Measurements from ENCODE around the gene MAP2K7.
"Not testable (repeated sequence)": the region's sequence is repeated elsewhere in the genome, so short reads cannot be mapped to it uniquely, and the experiment has no call there.

Gene MAP2K7

GRCh38 chr19:7916103-7916954 lies 12.7 kb downstream of the MAP2K7 start:
- peaks cover 0 to 50% (median 44%) of the 10 kb centered on the region in 4 donors for H3K4me1 ChIP-seq
- DNase-seq = no peak
- H3K4me3 ChIP-seq = peak overlapping the region; percentile 34 to 52
- peaks cover 0 to 64% of the 10 kb centered on the region in 2 donors for H3K27me3 ChIP-seq
- TF ChIP-seq CTCF (IDR thresholded peaks at IDR 0.05) = no peak
- H3K9me3 ChIP-seq = no peaks in the 10 kb centered on the region
- peaks cover 16 to 24% (median 19%) of the 10 kb centered on the region in 3 donors for H3K36me3 ChIP-seq
- H3K27ac ChIP-seq = peak overlapping the region in 1 of 2 donors; percentile 42
- intact Hi-C loops (cut with DNase I; ENCODE audit: low total_unique reads) = loop anchor here (5.0 kb wide), 1 partner anchor 86 kb away; no protein-coding TSS in a partner anchor

- no peak for DNase-seq
- Histone ChIP-seq H3K27me3 (peaks cover 0 to 63% of the 10 kb centered on the region in 2 donors), H3K4me1 (peaks cover under 1 to 56% (median 49%) of the 10 kb centered on the region in 4 donors), H3K27ac (peak overlapping the region; percentile 42 to 59), H3K36me3 (peaks cover 10 to 22% (median 16%) of the 10 kb centered on the region in 3 donors), H3K9me3 (no peaks in the 10 kb centered on the region), H3K4me3 (peak overlapping the region; percentile 34 to 52)
- no peak for TF ChIP-seq CTCF (IDR thresholded peaks at IDR 0.05)
- intact Hi-C loops (cut with DNase I; ENCODE audit: low total_unique reads) = loop anchor here (5.0 kb wide), 1 partner anchor 85 kb away; no protein-coding TSS in a partner anchor
Measured at GRCh38 chr19:7916955-7917266, 13.2 kb downstream of the MAP2K7 start.

GRCh38 chr19:7917267-7918061 lies 13.8 kb downstream of the MAP2K7 start:
- intact Hi-C loops (cut with DNase I; ENCODE audit: low total_unique reads) = loop anchor here (5.0 kb wide), 1 partner anchor 85 kb away; no protein-coding TSS in a partner anchor
- Histone ChIP-seq H3K27ac (peak overlapping the region; percentile 42 to 59), H3K4me3 (peak overlapping the region; percentile 34 to 52), H3K9me3 (no peaks in the 10 kb centered on the region), H3K4me1 (peaks cover 4 to 62% (median 55%) of the 10 kb centered on the region in 4 donors), H3K36me3 (peaks cover 8 to 22% (median 16%) of the 10 kb centered on the region in 3 donors), H3K27me3 (peaks cover 0 to 58% of the 10 kb centered on the region in 2 donors)
- peak in 1 of 2 donors; percentile 75 for DNase-seq
- TF ChIP-seq CTCF (IDR thresholded peaks at IDR 0.05) = peak; percentile 52 to 65

GRCh38 chr19:7918062-7918614 lies 14.5 kb downstream of the MAP2K7 start:
- not testable (repeated sequence) for H3K9me3 ChIP-seq, DNase-seq
- H3K4me3 ChIP-seq = peak overlapping the region in 1 of 2 donors; percentile 52
- H3K27me3 ChIP-seq = peaks cover 0 to 52% of the 10 kb centered on the region in 2 donors
- intact Hi-C loops (cut with DNase I; ENCODE audit: low total_unique reads) = loop anchor here (5.0 kb wide), 1 partner anchor 84 kb away; no protein-coding TSS in a partner anchor
- peak overlapping the region; percentile 42 to 59 for H3K27ac ChIP-seq
- peak in 1 of 2 experiments; percentile 4 for TF ChIP-seq CTCF (IDR thresholded peaks at IDR 0.05)
- peaks cover 9 to 22% (median 15%) of the 10 kb centered on the region in 3 donors for H3K36me3 ChIP-seq
- peaks cover 4 to 69% (median 62%) of the 10 kb centered on the region in 4 donors for H3K4me1 ChIP-seq

Measured in tibial artery (tissue), 4 donors.